ENCODE measurements around the gene PRR23A.

- TF ChIP-seq POLR2A (IDR thresholded peaks at IDR 0.05; ENCODE audit: low read depth, low read length) (no peak), POLR2AphosphoS5 (IDR thresholded peaks at IDR 0.05; ENCODE audit: low read depth, low read length) (no peak), TAF1 (IDR thresholded peaks at IDR 0.05; ENCODE audit: low read depth, low read length) (no peak), SPI1 (IDR thresholded peaks at IDR 0.05; ENCODE audit: low read depth, low read length) (no peak)
Measured at GRCh38 chr3:139044366-139045210, 38.5 kb upstream of the PRR23A start, which contains the start of gene PRR23C.

Measured in GM12891 (cell line).